ENCODE data around the gene BBS1.

The BBS1 gene

GRCh38 chr11:66547662-66548009, 37.2 kb downstream of the BBS1 start:
- H3K27ac ChIP-seq, result no peak overlapping the region
- TF ChIP-seq ZFX (IDR thresholded peaks at IDR 0.05) (no peak), CTCF (conservative IDR thresholded peaks at IDR 0.05) (no peak)

DNA sequence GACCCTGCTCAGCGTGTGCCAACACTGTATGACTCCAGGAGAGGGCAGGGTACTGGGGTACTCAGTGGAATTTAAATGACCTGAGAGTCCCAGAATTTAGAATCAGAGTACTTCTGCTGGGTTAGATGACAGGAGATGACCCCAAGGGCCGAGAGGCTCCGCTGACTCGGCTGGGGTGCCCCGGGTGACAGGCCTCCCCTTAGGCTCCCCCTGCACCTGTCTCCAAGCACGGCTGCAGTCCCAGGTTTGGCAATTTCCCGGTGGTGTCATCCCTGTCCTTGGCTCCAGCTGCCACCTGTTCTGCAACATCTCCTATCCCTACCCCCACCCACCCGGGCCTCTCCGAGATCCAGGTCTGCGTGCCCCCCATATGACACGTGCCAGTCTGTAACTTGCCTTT, 37.6 kb downstream of the BBS1 start:
- H3K27ac ChIP-seq, result no peak overlapping the region
- TF ChIP-seq CTCF (conservative IDR thresholded peaks at IDR 0.05), result no peak
- TF ChIP-seq ZFX (IDR thresholded peaks at IDR 0.05), result no peak

DNA sequence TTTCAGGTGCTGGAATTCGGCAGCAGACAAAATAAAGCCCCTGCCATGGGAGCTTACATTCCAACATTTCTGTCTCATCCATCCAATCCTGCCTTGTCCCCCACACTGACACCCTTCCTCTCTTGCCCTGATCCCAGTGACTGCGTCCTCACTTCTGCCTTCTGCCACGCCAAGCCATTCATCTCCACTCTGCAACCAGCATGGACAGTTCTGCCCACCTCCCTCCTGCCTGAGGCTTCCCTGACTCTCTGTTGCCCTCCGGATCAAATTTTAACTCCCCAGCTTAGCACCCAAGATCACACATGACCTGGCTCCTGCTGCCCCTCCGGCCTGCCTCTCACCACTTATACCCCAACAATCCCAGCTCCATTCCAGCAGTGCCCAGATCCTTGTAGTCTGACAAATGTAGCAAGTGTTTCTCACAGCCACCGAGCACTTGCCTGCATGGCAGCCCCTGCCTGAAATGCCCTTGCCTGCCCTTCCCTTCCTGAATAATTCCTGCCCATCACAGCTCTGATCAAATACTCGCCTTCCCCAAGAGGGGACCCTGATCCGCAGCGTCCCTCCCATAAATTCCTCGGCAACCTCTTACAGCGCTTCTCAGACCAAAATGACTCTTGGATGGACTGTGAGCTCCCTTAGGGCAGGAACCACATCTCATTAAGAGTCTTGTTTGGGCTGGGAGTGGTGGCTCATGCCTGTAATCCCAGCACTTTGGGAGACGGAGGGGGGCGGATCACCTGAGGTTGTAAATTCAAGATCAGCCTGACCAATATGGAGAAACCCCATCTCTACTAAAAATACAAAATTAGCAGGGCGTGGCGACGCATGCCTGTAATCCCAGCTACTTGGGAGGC, 38.6 kb downstream of the BBS1 start:
- no peak for TF ChIP-seq ZFX (IDR thresholded peaks at IDR 0.05)
- no peak for TF ChIP-seq CTCF (conservative IDR thresholded peaks at IDR 0.05)
- no peak overlapping the region for H3K27ac ChIP-seq

DNA sequence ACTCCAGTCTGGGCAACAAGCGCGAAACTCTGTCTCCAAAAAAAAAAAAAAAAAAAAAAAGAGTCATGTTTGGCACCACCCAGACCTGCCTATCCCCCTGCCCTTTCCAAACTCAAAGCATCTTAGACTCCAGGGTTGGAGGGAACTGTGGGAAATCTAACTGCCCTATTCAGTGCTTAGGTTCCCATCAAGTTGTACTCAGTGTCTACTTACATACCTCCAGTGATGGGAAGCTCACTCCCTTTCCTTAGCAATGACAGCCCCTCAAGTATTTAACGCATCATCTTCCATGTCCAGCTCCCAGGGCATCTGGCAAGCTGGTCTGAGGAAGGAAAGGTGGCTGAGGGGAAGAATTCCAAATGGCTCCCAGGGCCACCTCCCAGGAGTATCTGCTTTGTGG, 39.3 kb downstream of the BBS1 start:
- no peak for TF ChIP-seq ZFX (IDR thresholded peaks at IDR 0.05)
- TF ChIP-seq CTCF (conservative IDR thresholded peaks at IDR 0.05), result no peak
- H3K27ac ChIP-seq, result no peak overlapping the region

GRCh38 chr11:66550887-66551286, 40.5 kb downstream of the BBS1 start:
- TF ChIP-seq ZFX (IDR thresholded peaks at IDR 0.05) (no peak), CTCF (conservative IDR thresholded peaks at IDR 0.05) (no peak)
- no peak overlapping the region for H3K27ac ChIP-seq

- H3K27ac ChIP-seq, result no peak overlapping the region
- TF ChIP-seq ZFX (IDR thresholded peaks at IDR 0.05) (no peak), CTCF (conservative IDR thresholded peaks at IDR 0.05) (no peak)
These were observed 44.2 kb downstream of the BBS1 start for GRCh38 chr11:66554602-66555001.

- no peak overlapping the region for H3K27ac ChIP-seq
- no peak for TF ChIP-seq ZFX (IDR thresholded peaks at IDR 0.05)
These were observed 45.0 kb downstream of the BBS1 start for GRCh38 chr11:66555416-66555815.

DNA sequence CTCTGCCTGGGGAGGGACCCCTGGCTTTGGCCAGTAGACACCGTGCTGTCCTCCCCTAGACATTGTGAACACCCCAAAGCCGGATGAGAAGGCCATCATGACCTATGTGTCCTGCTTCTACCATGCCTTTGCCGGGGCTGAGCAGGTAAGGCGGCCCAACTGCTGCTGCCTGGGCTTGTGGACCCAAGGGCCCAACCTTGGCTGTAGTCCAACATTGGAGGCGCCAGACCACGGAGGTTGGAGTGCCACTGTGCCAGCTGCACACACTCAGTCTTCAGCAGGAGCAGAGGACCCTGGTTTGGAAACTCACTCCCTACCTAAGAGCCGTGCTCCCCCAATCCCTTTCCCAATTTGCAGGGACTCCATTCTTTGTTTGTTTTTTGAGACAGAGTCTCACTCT, 45.7 kb downstream of the BBS1 start:
- TF ChIP-seq ZFX (IDR thresholded peaks at IDR 0.05) (no peak), CTCF (conservative IDR thresholded peaks at IDR 0.05) (no peak)
- H3K27ac ChIP-seq, result no peak overlapping the region

Data from C4-2B (cell line).